ENCODE results near the gene RNFT2. TPM values are rescaled to one million over a fixed set of nuclear protein-coding genes. Genes with fewer than 3 reads are reported as not detected.

Gene RNFT2
- total RNA-seq, 1 donor from 2014 or later: 20.0 TPM

DNA sequence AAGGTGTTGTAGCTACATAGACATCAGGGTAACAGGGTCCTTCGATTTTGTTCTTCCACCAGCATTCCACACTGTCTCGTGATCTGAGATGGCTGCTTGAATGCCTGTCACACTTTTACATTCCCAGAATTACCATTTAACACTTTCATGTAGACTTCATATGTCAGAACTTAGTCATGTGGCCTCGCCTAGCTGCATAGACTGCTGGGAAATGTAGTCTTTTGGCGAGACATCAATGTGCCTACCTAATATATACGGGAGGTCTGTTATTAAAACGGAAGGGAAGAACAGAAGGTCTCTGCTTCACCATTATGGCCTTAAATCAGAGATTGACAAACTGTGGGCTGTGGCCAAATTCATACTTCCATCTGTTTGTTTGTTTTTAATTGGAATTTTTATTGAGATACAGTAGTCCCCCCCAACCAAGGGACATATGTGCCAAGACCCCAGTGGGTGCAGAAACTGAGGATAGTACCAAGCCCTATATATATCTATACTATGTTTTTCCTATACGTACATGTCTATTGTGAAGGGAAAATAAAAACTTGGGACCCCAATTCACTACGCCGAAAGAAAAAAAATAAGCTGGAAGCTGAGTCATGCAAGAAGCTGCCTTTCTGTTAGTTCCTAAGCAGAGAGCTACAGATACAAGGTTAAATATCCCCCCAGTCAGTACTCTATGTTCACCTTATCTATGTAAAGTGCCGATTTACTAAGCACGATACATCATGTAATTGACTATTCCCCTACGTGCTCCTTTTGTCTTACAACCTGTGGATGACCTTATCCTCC, 154.4 kb downstream of the RNFT2 start:
- Mint-ChIP-seq H3K27me3 (ENCODE audit: unreplicated experiment) (peaks cover 1% of the 10 kb centered on the region), H3K27ac (ENCODE audit: unreplicated experiment) (no peak overlapping the region), H3K36me3 (ENCODE audit: low read depth, unreplicated experiment) (no peaks in the 10 kb centered on the region), H3K4me1 (ENCODE audit: unreplicated experiment) (no peaks in the 10 kb centered on the region), H3K9me3 (ENCODE audit: unreplicated experiment) (no peaks in the 10 kb centered on the region), H3K4me3 (ENCODE audit: unreplicated experiment) (no peak overlapping the region)
- TF ChIP-seq, protein P1, sequence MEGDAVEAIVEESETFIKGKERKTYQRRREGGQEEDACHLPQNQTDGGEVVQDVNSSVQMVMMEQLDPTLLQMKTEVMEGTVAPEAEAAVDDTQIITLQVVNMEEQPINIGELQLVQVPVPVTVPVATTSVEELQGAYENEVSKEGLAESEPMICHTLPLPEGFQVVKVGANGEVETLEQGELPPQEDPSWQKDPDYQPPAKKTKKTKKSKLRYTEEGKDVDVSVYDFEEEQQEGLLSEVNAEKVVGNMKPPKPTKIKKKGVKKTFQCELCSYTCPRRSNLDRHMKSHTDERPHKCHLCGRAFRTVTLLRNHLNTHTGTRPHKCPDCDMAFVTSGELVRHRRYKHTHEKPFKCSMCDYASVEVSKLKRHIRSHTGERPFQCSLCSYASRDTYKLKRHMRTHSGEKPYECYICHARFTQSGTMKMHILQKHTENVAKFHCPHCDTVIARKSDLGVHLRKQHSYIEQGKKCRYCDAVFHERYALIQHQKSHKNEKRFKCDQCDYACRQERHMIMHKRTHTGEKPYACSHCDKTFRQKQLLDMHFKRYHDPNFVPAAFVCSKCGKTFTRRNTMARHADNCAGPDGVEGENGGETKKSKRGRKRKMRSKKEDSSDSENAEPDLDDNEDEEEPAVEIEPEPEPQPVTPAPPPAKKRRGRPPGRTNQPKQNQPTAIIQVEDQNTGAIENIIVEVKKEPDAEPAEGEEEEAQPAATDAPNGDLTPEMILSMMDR (IDR thresholded peaks at IDR 0.05; ENCODE audit: unreplicated experiment): no peak
- no peak for DNase-seq (ENCODE audit: low spot score)

DNA sequence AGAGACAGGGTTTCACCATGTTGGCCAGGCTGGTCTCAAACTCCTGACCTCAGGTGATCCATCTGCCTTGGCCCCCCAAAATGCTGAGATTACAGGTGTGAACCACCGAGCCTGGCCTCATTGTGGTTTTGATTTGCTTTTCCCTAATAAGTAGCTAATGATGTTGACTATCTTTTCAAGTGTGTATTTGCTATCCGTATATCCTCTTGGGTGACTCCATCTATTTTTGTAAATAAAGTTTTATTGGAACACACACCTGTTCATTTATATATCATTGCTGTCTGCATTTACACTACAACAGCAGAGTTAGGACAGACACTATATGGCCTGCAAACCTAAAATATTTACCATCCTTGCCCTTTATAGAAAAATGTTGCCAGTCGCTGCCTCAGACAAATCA, 156.8 kb downstream of the RNFT2 start:
- no peaks in the 10 kb centered on the region for H3K27me3 Mint-ChIP-seq (ENCODE audit: unreplicated experiment)
- H3K4me1 Mint-ChIP-seq (ENCODE audit: unreplicated experiment): no peaks in the 10 kb centered on the region
- H3K9me3 Mint-ChIP-seq (ENCODE audit: unreplicated experiment): no peaks in the 10 kb centered on the region
- no peaks in the 10 kb centered on the region for H3K36me3 Mint-ChIP-seq (ENCODE audit: low read depth, unreplicated experiment)
- H3K4me3 Mint-ChIP-seq (ENCODE audit: unreplicated experiment): no peak overlapping the region
- DNase-seq (ENCODE audit: low spot score): no peak
- TF ChIP-seq, protein P1 (IDR thresholded peaks at IDR 0.05; ENCODE audit: unreplicated experiment): no peak
- no peak overlapping the region for H3K27ac Mint-ChIP-seq (ENCODE audit: unreplicated experiment)

DNA sequence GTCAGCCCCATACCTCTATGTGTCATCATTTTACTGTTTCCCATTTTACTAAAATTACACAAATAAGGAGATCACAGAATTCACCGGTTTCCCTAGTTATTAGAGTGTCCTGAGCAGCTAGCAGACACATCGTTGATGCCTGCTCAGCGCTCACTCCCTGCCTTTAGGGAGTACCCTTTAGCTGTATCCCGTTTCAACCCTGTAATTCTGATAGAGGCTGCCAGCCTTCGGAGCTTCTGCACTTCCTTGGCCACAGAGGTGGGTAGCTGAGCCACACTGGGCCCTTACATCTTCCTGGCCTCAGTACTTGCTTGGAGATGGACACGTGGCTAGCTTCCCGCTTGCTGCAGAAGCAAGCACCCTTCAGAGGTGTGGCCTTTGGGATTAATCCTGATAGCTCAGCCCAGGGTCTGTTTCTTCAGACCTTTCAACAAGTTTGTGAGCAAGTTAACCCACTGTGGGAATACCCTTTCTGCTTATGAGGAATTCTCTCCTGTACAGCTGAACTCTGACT, 158.4 kb downstream of the RNFT2 start:
- Mint-ChIP-seq H3K27ac (ENCODE audit: unreplicated experiment) (no peak overlapping the region), H3K36me3 (ENCODE audit: low read depth, unreplicated experiment) (no peaks in the 10 kb centered on the region), H3K9me3 (ENCODE audit: unreplicated experiment) (no peaks in the 10 kb centered on the region), H3K4me3 (ENCODE audit: unreplicated experiment) (no peak overlapping the region), H3K27me3 (ENCODE audit: unreplicated experiment) (no peaks in the 10 kb centered on the region), H3K4me1 (ENCODE audit: unreplicated experiment) (no peaks in the 10 kb centered on the region)
- no peak for DNase-seq (ENCODE audit: low spot score)
- TF ChIP-seq, protein P1 (IDR thresholded peaks at IDR 0.05; ENCODE audit: unreplicated experiment): no peak

DNA sequence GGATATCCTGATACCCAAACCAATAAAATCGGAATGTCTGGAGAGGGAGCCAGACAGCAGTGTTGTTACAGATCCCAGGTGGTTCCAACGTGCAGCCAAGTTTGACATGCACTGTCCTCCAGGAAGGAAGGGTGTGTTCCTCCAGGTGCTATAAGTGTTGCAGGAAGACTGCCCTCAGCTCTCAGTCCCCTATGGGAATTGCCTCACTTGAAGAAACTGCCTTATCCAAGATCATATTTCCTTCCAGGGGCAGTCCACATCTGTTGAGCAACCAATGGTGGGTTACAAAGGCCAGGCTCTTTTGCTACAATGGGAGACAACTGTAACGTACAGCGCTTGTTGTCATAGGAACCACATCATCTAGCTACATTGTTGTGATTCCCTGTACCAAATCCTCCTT, 159.4 kb downstream of the RNFT2 start:
- H3K9me3 Mint-ChIP-seq (ENCODE audit: unreplicated experiment): no peaks in the 10 kb centered on the region
- no peak for DNase-seq (ENCODE audit: low spot score)
- H3K27ac Mint-ChIP-seq (ENCODE audit: unreplicated experiment): no peak overlapping the region
- no peaks in the 10 kb centered on the region for H3K4me1 Mint-ChIP-seq (ENCODE audit: unreplicated experiment)
- TF ChIP-seq, protein P1 (IDR thresholded peaks at IDR 0.05; ENCODE audit: unreplicated experiment): no peak
- H3K36me3 Mint-ChIP-seq (ENCODE audit: low read depth, unreplicated experiment): no peaks in the 10 kb centered on the region
- H3K4me3 Mint-ChIP-seq (ENCODE audit: unreplicated experiment): no peak overlapping the region
- H3K27me3 Mint-ChIP-seq (ENCODE audit: unreplicated experiment): no peaks in the 10 kb centered on the region

- Mint-ChIP-seq H3K9me3 (ENCODE audit: unreplicated experiment) (no peaks in the 10 kb centered on the region), H3K27me3 (ENCODE audit: unreplicated experiment) (no peaks in the 10 kb centered on the region), H3K4me1 (ENCODE audit: unreplicated experiment) (no peaks in the 10 kb centered on the region), H3K36me3 (ENCODE audit: low read depth, unreplicated experiment) (no peaks in the 10 kb centered on the region), H3K27ac (ENCODE audit: unreplicated experiment) (no peak overlapping the region), H3K4me3 (ENCODE audit: unreplicated experiment) (no peak overlapping the region)
- TF ChIP-seq, protein P1 (IDR thresholded peaks at IDR 0.05; ENCODE audit: unreplicated experiment): no peak
- DNase-seq (ENCODE audit: low spot score): no peak
These were observed 160.6 kb downstream of the RNFT2 start for GRCh38 chr12:116898669-116899068.

Data from endothelial cell (in vitro differentiated cells).